ENCODE measurements around the gene IL12RB2.

The IL12RB2 gene

DNA sequence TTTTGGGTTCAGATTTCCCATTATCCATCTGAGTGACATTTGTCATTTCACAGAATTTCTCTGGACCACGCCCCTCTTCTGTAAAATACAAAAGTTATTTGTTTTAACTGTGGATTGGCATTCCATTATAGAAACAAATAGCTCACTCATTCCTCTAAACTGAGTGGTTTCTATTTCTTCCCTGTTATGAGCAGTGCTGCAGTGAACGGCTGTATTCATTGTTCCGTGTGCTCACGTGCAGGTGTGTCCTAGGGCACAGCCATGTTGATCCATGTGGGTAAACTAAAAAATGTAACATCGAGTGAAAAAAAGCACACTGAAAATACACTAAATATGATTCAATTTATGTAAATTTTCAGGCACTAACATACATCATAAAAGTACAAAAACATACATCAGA, 27.0 kb upstream of the IL12RB2 start:
- TF ChIP-seq, protein P1, sequence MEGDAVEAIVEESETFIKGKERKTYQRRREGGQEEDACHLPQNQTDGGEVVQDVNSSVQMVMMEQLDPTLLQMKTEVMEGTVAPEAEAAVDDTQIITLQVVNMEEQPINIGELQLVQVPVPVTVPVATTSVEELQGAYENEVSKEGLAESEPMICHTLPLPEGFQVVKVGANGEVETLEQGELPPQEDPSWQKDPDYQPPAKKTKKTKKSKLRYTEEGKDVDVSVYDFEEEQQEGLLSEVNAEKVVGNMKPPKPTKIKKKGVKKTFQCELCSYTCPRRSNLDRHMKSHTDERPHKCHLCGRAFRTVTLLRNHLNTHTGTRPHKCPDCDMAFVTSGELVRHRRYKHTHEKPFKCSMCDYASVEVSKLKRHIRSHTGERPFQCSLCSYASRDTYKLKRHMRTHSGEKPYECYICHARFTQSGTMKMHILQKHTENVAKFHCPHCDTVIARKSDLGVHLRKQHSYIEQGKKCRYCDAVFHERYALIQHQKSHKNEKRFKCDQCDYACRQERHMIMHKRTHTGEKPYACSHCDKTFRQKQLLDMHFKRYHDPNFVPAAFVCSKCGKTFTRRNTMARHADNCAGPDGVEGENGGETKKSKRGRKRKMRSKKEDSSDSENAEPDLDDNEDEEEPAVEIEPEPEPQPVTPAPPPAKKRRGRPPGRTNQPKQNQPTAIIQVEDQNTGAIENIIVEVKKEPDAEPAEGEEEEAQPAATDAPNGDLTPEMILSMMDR (IDR thresholded peaks at IDR 0.05; ENCODE audit: low read length): no peak
- TF ChIP-seq EZH2 (IDR thresholded peaks at IDR 0.05; ENCODE audit: borderline replicate concordance, low read length): no peak
- Histone ChIP-seq H3K36me3 (ENCODE audit: insufficient read depth, low read length) (no peaks in the 10 kb centered on the region), H3K9me2 (ENCODE audit: low read depth, low read length) (no peaks in the 10 kb centered on the region), H4K20me1 (ENCODE audit: insufficient read depth, low read length) (no peaks in the 10 kb centered on the region), H3K9ac (ENCODE audit: low read length) (no peak overlapping the region), H3F3A (ENCODE audit: insufficient read depth, low read length) (no peaks in the 10 kb centered on the region), H3K27ac (ENCODE audit: low read depth, low read length, poor library complexity, severe bottlenecking) (no peak overlapping the region), H3K27me3 (ENCODE audit: insufficient read depth, low read length) (no peaks in the 10 kb centered on the region), H3K79me2 (ENCODE audit: insufficient read depth, low read length) (no peaks in the 10 kb centered on the region), H3K4me3 (ENCODE audit: low read depth, low read length, poor library complexity, severe bottlenecking) (no peak overlapping the region), H3K4me1 (ENCODE audit: insufficient read depth, low read length, severe bottlenecking) (no peaks in the 10 kb centered on the region), H3K4me2 (ENCODE audit: low read length) (no peak overlapping the region), H3K9me3 (ENCODE audit: low read length) (no peaks in the 10 kb centered on the region), H2AFZ (ENCODE audit: low read length) (no peak overlapping the region)

DNA sequence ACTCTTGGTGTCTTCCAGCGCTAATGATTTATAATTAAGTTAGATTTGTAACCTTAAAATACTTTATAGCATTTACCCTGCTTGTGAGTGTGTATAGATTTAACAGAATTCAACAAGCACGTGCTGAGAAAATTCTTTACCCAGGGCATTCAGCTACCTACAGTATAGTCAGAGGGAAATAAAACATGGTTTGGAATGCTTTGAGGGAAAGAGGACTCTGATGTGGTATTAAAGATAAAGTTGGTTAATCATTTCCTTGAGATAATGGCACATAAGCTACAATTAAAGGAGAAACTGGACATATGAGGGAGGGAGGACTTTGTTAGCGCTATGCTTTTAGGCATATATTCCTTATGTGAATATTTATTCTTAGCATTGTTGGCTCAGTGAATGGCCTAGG, 26.4 kb upstream of the IL12RB2 start:
- Histone ChIP-seq H3K9me2 (ENCODE audit: low read depth, low read length) (no peaks in the 10 kb centered on the region), H3K79me2 (ENCODE audit: insufficient read depth, low read length) (no peaks in the 10 kb centered on the region), H3K4me2 (ENCODE audit: low read length) (no peak overlapping the region), H3K27ac (ENCODE audit: low read depth, low read length, poor library complexity, severe bottlenecking) (no peak overlapping the region), H3K4me1 (ENCODE audit: insufficient read depth, low read length, severe bottlenecking) (no peaks in the 10 kb centered on the region), H2AFZ (ENCODE audit: low read length) (no peak overlapping the region), H3K4me3 (ENCODE audit: low read depth, low read length, poor library complexity, severe bottlenecking) (no peak overlapping the region), H3K9me3 (ENCODE audit: low read length) (no peaks in the 10 kb centered on the region), H3K9ac (ENCODE audit: low read length) (no peak overlapping the region), H4K20me1 (ENCODE audit: insufficient read depth, low read length) (no peaks in the 10 kb centered on the region), H3K27me3 (ENCODE audit: insufficient read depth, low read length) (no peaks in the 10 kb centered on the region), H3K36me3 (ENCODE audit: insufficient read depth, low read length) (no peaks in the 10 kb centered on the region), H3F3A (ENCODE audit: insufficient read depth, low read length) (no peaks in the 10 kb centered on the region)
- TF ChIP-seq EZH2 (IDR thresholded peaks at IDR 0.05; ENCODE audit: borderline replicate concordance, low read length): no peak
- TF ChIP-seq, protein P1 (IDR thresholded peaks at IDR 0.05; ENCODE audit: low read length): no peak

DNA sequence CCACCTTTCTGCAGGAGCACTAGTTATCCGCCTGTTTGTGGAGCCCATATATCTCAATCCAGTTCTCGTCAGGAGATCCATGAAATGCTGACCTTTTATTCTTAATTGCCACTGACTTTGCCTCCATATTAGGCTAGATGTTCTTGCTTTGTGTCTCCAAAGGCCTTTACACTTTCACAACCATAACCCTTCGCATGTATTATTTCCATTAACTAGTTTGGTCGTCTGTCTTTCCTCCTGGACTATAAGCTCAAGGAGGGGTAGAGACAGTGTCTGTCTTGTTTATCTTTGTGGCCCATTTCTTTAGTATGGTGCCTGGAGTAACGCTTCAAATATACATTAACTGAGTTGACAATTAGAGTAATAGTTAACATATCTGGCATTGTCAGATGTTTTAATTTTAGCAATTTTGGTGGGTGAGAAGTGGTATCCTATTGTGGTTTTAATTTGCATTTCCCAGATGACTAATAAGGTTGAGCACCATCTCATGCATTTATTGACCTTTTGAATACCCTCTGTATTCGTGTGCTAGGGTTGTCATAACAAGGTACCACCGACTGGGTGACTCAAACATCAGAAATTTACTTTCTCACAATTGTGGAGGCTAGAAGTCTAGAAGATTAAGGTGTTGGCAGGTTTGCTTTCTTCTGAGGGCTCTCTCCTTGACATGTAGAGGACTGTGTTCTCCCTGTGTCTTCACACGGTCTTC, 21.7 kb upstream of the IL12RB2 start:
- no peaks in the 10 kb centered on the region for H3K9me2 ChIP-seq (ENCODE audit: low read depth, low read length)
- no peaks in the 10 kb centered on the region for H3K9me3 ChIP-seq (ENCODE audit: low read length)
- no peaks in the 10 kb centered on the region for H3F3A ChIP-seq (ENCODE audit: insufficient read depth, low read length)
- no peaks in the 10 kb centered on the region for H3K36me3 ChIP-seq (ENCODE audit: insufficient read depth, low read length)
- no peaks in the 10 kb centered on the region for H3K4me1 ChIP-seq (ENCODE audit: insufficient read depth, low read length, severe bottlenecking)
- no peak overlapping the region for H3K4me2 ChIP-seq (ENCODE audit: low read length)
- H4K20me1 ChIP-seq (ENCODE audit: insufficient read depth, low read length): no peaks in the 10 kb centered on the region
- TF ChIP-seq, protein P1 (IDR thresholded peaks at IDR 0.05; ENCODE audit: low read length): no peak
- TF ChIP-seq EZH2 (IDR thresholded peaks at IDR 0.05; ENCODE audit: borderline replicate concordance, low read length): no peak
- H2AFZ ChIP-seq (ENCODE audit: low read length): no peak overlapping the region
- H3K4me3 ChIP-seq (ENCODE audit: low read depth, low read length, poor library complexity, severe bottlenecking): no peak overlapping the region
- H3K9ac ChIP-seq (ENCODE audit: low read length): no peak overlapping the region
- no peaks in the 10 kb centered on the region for H3K79me2 ChIP-seq (ENCODE audit: insufficient read depth, low read length)
- no peaks in the 10 kb centered on the region for H3K27me3 ChIP-seq (ENCODE audit: insufficient read depth, low read length)
- H3K27ac ChIP-seq (ENCODE audit: low read depth, low read length, poor library complexity, severe bottlenecking): no peak overlapping the region
